Measurements from ENCODE around the gene NUDT22.

NUDT22 gene

GRCh38 chr11:64259533-64260067, 33.5 kb downstream of the NUDT22 start:
- TF ChIP-seq SNAI2 (CRISPR knock-in tag; IDR thresholded peaks at IDR 0.05) = no peak
- no peak for TF ChIP-seq ESRRG (CRISPR knock-in tag; IDR thresholded peaks at IDR 0.05)
- TF ChIP-seq RARB (CRISPR knock-in tag; IDR thresholded peaks at IDR 0.05) = no peak
- no peak for TF ChIP-seq ZC3H10 (CRISPR knock-in tag; IDR thresholded peaks at IDR 0.05)
- no peak for TF ChIP-seq TSHZ2 (CRISPR knock-in tag; IDR thresholded peaks at IDR 0.05)
- no peak for TF ChIP-seq PPARA (CRISPR knock-in tag; IDR thresholded peaks at IDR 0.05; ENCODE audit: borderline replicate concordance)
- no peak for TF ChIP-seq ZFP3 (CRISPR knock-in tag; IDR thresholded peaks at IDR 0.05)
- no peak for TF ChIP-seq CREB5 (CRISPR knock-in tag; IDR thresholded peaks at IDR 0.05; ENCODE audit: low read depth)
- TF ChIP-seq BACH2 (CRISPR knock-in tag; IDR thresholded peaks at IDR 0.05; ENCODE audit: borderline replicate concordance) = no peak
- TF ChIP-seq OSR1 (CRISPR knock-in tag; IDR thresholded peaks at IDR 0.05) = no peak
- TF ChIP-seq CSRNP3 (CRISPR knock-in tag; IDR thresholded peaks at IDR 0.05) = no peak
- TF ChIP-seq ZNF8 (CRISPR knock-in tag; IDR thresholded peaks at IDR 0.05) = no peak
- TF ChIP-seq POU6F1 (CRISPR knock-in tag; IDR thresholded peaks at IDR 0.05; ENCODE audit: borderline replicate concordance, low read depth) = no peak
- no peak for TF ChIP-seq ZNF565 (CRISPR knock-in tag; conservative IDR thresholded peaks at IDR 0.05; ENCODE audit: low read depth)
- TF ChIP-seq ISL1 (CRISPR knock-in tag; IDR thresholded peaks at IDR 0.05) = no peak
- no peak for TF ChIP-seq GLIS3 (CRISPR knock-in tag; IDR thresholded peaks at IDR 0.05)
- no peak for TF ChIP-seq TCF4 (CRISPR knock-in tag; IDR thresholded peaks at IDR 0.05; ENCODE audit: borderline replicate concordance)
- ATAC-seq = no peak

- ATAC-seq = no peak
- no peak for TF ChIP-seq PATZ1 (CRISPR knock-in tag; IDR thresholded peaks at IDR 0.05; ENCODE audit: borderline replicate concordance)
- no peak for TF ChIP-seq ZNF565 (CRISPR knock-in tag; conservative IDR thresholded peaks at IDR 0.05; ENCODE audit: low read depth)
- no peak for TF ChIP-seq PPARA (CRISPR knock-in tag; IDR thresholded peaks at IDR 0.05; ENCODE audit: borderline replicate concordance)
- no peak for TF ChIP-seq RARB (CRISPR knock-in tag; IDR thresholded peaks at IDR 0.05)
- TF ChIP-seq ZNF70 (CRISPR knock-in tag; IDR thresholded peaks at IDR 0.05) = no peak
- TF ChIP-seq ARNTL (CRISPR knock-in tag; IDR thresholded peaks at IDR 0.05; ENCODE audit: borderline replicate concordance, low read depth) = no peak
- TF ChIP-seq CSRNP3 (CRISPR knock-in tag; IDR thresholded peaks at IDR 0.05) = no peak
- TF ChIP-seq ESRRG (CRISPR knock-in tag; IDR thresholded peaks at IDR 0.05) = no peak
- TF ChIP-seq ISL1 (CRISPR knock-in tag; IDR thresholded peaks at IDR 0.05) = no peak
- no peak for TF ChIP-seq ZC3H10 (CRISPR knock-in tag; IDR thresholded peaks at IDR 0.05)
- no peak for TF ChIP-seq TOX (CRISPR knock-in tag; IDR thresholded peaks at IDR 0.05; ENCODE audit: borderline replicate concordance)
- no peak for TF ChIP-seq TCF4 (CRISPR knock-in tag; IDR thresholded peaks at IDR 0.05; ENCODE audit: borderline replicate concordance)
These were observed 34.2 kb downstream of the NUDT22 start for GRCh38 chr11:64260147-64260708.

Measured in SK-N-SH treated with all-trans-retinoic acid at 6 μM for 48 hours (cell line).